ENCODE measurements around the gene C18orf32. TPM values are rescaled to one million over a fixed set of nuclear protein-coding genes. Genes with fewer than 3 reads are reported as not detected.

The C18orf32 gene
- polyA plus RNA-seq, 2 of the 4 experiments (the other 2 are of a cell fraction) = 12.7 to 59.1 TPM

DNA sequence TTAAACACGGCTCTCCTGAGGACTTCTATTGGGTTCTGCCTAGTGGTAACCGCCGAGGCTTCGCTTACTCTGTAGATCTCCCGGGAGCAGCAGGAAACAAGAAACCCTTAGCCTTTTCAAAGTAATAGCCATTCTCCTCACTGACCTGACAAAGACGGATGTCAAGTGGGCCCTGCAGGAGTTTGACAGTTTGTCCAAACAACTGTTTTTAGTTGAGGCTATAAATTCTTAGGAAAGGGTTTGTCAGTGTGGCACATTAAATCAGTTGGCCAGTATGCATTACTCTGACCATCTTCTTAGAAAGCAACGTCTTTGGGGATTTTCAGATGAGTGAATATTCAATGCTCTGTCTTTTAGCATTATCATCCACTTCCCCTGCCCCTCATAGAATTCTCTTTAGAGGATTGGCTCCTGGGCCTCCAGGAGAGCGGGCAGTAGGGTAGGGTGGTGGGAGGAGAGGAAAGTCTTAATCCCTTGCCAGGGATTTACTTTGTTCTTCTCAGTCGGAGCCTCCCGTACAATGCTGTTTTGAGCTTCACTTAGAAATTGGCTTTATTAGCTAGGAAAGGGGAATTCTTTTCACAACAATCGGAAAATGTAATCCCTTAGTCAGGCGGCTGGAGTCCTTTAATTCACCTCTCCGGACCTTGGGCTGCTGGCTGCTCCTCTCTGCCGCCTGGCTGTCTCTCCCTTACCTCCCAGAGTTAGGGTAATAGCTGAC, 13.3 kb upstream of the C18orf32 start:
- Histone ChIP-seq H3K4me1 (0 out of 3 replicates have a peak, but pooled peaks cover 4% of the 10 kb centered on the region), H3K27ac (no peak overlapping the region), H3K9me3 (no peaks in the 10 kb centered on the region), H3K4me2 (no peak overlapping the region), H3K4me3 (no peak overlapping the region)
- POLR2A ChIA-PET = interaction anchor here (0.9 kb wide), 1 partner anchor 13 kb away, joined by 3 read pairs; the partner anchor contains the start of gene C18orf32
- CTCF ChIA-PET = interaction anchor here (0.7 to 1.5 kb wide), 2 partner anchors 11 to 359 kb away, joined by 3 to 4 read pairs; no protein-coding TSS in a partner anchor
- DNase-seq (ENCODE audit: low read depth in 1 of 2, low spot score in 1 of 2) (no peak), FAIRE-seq (no peak), ATAC-seq (no peak)
- TF ChIP-seq CBX8 (IDR thresholded peaks at IDR 0.05) = no peak
- TF ChIP-seq RAD21 (conservative IDR thresholded peaks at IDR 0.05 in 1 of 2, IDR thresholded peaks at IDR 0.05 in 1 of 2) = no peak
- no peak for TF ChIP-seq CHD4 (IDR thresholded peaks at IDR 0.05; ENCODE audit: borderline replicate concordance)
- TF ChIP-seq GATA3 (IDR thresholded peaks at IDR 0.05; ENCODE audit: borderline replicate concordance) = no peak
- no peak for TF ChIP-seq PHF8 (IDR thresholded peaks at IDR 0.05; ENCODE audit: borderline replicate concordance, low read depth)
- TF ChIP-seq, protein P1, sequence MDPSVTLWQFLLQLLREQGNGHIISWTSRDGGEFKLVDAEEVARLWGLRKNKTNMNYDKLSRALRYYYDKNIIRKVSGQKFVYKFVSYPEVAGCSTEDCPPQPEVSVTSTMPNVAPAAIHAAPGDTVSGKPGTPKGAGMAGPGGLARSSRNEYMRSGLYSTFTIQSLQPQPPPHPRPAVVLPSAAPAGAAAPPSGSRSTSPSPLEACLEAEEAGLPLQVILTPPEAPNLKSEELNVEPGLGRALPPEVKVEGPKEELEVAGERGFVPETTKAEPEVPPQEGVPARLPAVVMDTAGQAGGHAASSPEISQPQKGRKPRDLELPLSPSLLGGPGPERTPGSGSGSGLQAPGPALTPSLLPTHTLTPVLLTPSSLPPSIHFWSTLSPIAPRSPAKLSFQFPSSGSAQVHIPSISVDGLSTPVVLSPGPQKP (IDR thresholded peaks at IDR 0.05; ENCODE audit: low read depth, low read length) = no peak
- TF ChIP-seq ZNF302 (CRISPR knock-in tag; IDR thresholded peaks at IDR 0.05) = no peak
- TF ChIP-seq HOXB13 (CRISPR knock-in tag; IDR thresholded peaks at IDR 0.05; ENCODE audit: low read depth) = no peak
- WGBS (ENCODE audit: missing lambda C conversion rate) = 77% methylated on average over 14 of the region's 14 CpGs

DNA sequence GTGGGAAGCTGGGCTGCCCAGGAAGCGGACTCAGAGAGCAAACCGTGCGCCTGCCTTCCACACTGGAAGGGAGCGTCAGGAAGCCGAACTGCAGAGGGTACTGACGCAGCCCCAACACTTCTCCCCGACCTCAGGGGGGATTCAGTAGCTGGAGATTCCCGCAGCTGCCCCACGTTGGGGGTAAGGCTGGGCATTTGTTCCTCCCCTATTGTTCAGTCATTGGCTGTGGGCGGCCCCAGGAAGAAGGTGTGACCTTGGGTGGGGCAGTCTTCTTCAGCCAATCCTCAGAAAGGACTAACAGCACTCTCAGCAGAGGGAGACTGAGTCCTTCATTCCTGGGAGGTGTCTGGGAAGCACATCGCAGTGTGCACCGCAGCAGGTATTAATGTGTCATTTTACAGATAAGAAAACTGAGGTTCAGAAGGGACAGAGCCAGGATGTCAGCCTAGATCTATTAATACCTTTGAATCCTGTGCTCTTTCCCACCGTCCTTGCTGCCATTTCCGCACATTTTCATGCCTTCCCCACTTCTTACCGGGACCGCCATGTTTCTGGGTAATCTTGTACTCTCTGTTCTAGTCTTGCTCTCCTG, 12.1 kb upstream of the C18orf32 start:
- no peak for TF ChIP-seq CHD2 (IDR thresholded peaks at IDR 0.05; ENCODE audit: low read length, partially characterized antibody)
- TF ChIP-seq RNF2 (IDR thresholded peaks at IDR 0.05; ENCODE audit: borderline replicate concordance, low read depth) = no peak
- TF ChIP-seq NR3C1 (IDR thresholded peaks at IDR 0.05) = no peak
- TF ChIP-seq BHLHE40 (IDR thresholded peaks at IDR 0.05; ENCODE audit: low read depth, low read length) = no peak
- no peak for TF ChIP-seq RAD21 (conservative IDR thresholded peaks at IDR 0.05 in 1 of 2, IDR thresholded peaks at IDR 0.05 in 1 of 2)
- TF ChIP-seq CBX8 (IDR thresholded peaks at IDR 0.05) = no peak
- no peak for TF ChIP-seq HOXB13 (CRISPR knock-in tag; IDR thresholded peaks at IDR 0.05; ENCODE audit: low read depth)
- TF ChIP-seq HOXA7 (CRISPR knock-in tag; IDR thresholded peaks at IDR 0.05) = no peak
- TF ChIP-seq HEYL (CRISPR knock-in tag; IDR thresholded peaks at IDR 0.05) = no peak
- TF ChIP-seq POLR2A (IDR thresholded peaks at IDR 0.05; ENCODE audit: low read length) = no peak
- TF ChIP-seq EHMT2 (IDR thresholded peaks at IDR 0.05; ENCODE audit: low read depth) = no peak
- no peak for TF ChIP-seq GATA3 (IDR thresholded peaks at IDR 0.05; ENCODE audit: borderline replicate concordance)
- no peak for TF ChIP-seq FOXS1 (CRISPR knock-in tag; IDR thresholded peaks at IDR 0.05)
- no peak for TF ChIP-seq JUN (IDR thresholded peaks at IDR 0.05)
- TF ChIP-seq POLR2AphosphoS2 (conservative IDR thresholded peaks at IDR 0.05; ENCODE audit: low read length) = no peak
- TF ChIP-seq ZSCAN20 (CRISPR knock-in tag; IDR thresholded peaks at IDR 0.05) = no peak
- no peak for TF ChIP-seq ZNF302 (CRISPR knock-in tag; IDR thresholded peaks at IDR 0.05)
- no peak for TF ChIP-seq TFCP2L1 (CRISPR knock-in tag; IDR thresholded peaks at IDR 0.05)
- ChIA-PET CTCF (interaction anchor here (0.6 to 1.5 kb wide), 3 partner anchors 11 to 302 kb away, joined by 3 to 4 read pairs (median 3); no protein-coding TSS in a partner anchor), POLR2A (no interaction called here)
- no peak overlapping the region for H3K27ac ChIP-seq
- H3K4me1 ChIP-seq = 0 out of 3 replicates have a peak, but pooled peaks cover 4% of the 10 kb centered on the region
- H3K4me2 ChIP-seq = no peak overlapping the region
- FAIRE-seq (no peak), DNase-seq (ENCODE audit: low read depth in 1 of 2, low spot score in 1 of 2) (no peak), ATAC-seq (no peak)
- H3K4me3 ChIP-seq = no peak overlapping the region
- WGBS (ENCODE audit: missing lambda C conversion rate) = 89% methylated on average over 13 of the region's 16 CpGs
- H3K9me3 ChIP-seq = no peaks in the 10 kb centered on the region

DNA sequence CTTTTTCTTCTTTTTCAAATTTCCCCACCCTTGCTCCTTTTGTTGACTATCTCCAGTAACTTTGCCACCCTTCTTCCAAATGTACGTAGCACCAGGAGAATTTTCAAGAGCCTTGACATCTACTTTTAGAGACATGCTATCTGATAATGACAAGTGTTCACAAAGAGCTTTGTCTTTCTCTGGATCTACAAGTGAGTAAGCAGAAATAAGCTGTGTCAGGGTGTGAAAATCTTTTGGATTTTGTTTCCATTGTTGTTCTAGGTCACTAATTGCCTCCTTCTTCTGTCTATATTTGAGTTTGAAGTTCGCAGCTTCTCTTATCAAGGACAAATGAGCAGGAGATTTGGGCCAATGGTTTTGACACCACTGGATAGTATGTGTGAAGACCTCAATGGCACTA, 8.4 kb upstream of the C18orf32 start:
- H3K4me3 ChIP-seq = no peak overlapping the region
- 60% methylated on average over 2 of the region's 2 CpGs for WGBS (ENCODE audit: missing lambda C conversion rate)
- peaks cover 10% of the 10 kb centered on the region; the same call in 2 of the 3 replicates for H3K4me1 ChIP-seq
- H3K9me3 ChIP-seq = no peaks in the 10 kb centered on the region
- no peak for ATAC-seq
- TF ChIP-seq TP53 (CRISPR knock-in tag; IDR thresholded peaks at IDR 0.05) = no peak
- no peak for TF ChIP-seq NR3C1 (IDR thresholded peaks at IDR 0.05)
- TF ChIP-seq RCOR1 (IDR thresholded peaks at IDR 0.05; ENCODE audit: low read depth, low read length) = no peak
- TF ChIP-seq ZSCAN20 (CRISPR knock-in tag; IDR thresholded peaks at IDR 0.05) = no peak
- no peak for TF ChIP-seq CBX2 (IDR thresholded peaks at IDR 0.05; ENCODE audit: borderline replicate concordance, low read depth)
- no peak for TF ChIP-seq TFCP2L1 (CRISPR knock-in tag; IDR thresholded peaks at IDR 0.05)
- TF ChIP-seq HOXB5 (CRISPR knock-in tag; IDR thresholded peaks at IDR 0.05) = no peak
- TF ChIP-seq HOXB13 (CRISPR knock-in tag; IDR thresholded peaks at IDR 0.05; ENCODE audit: low read depth) = no peak
- TF ChIP-seq JUN (IDR thresholded peaks at IDR 0.05) = no peak
- TF ChIP-seq, protein P2, sequence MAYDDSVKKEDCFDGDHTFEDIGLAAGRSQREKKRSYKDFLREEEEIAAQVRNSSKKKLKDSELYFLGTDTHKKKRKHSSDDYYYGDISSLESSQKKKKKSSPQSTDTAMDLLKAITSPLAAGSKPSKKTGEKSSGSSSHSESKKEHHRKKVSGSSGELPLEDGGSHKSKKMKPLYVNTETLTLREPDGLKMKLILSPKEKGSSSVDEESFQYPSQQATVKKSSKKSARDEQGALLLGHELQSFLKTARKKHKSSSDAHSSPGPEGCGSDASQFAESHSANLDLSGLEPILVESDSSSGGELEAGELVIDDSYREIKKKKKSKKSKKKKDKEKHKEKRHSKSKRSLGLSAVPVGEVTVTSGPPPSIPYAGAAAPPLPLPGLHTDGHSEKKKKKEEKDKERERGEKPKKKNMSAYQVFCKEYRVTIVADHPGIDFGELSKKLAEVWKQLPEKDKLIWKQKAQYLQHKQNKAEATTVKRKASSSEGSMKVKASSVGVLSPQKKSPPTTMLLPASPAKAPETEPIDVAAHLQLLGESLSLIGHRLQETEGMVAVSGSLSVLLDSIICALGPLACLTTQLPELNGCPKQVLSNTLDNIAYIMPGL (CRISPR knock-in tag; IDR thresholded peaks at IDR 0.05; ENCODE audit: borderline replicate concordance) = no peak
- FAIRE-seq = no peak
- ChIA-PET CTCF (interaction anchor here (0.7 to 1.9 kb wide), 4 partner anchors 15 to 366 kb away, joined by 3 to 8 read pairs (median 4); no protein-coding TSS in a partner anchor), POLR2A (interaction anchor here (0.7 to 1.2 kb wide), 2 partner anchors 9 to 16 kb away, joined by 3 to 6 read pairs; partner anchors contain the start of gene C18orf32)
- no peak for DNase-seq (ENCODE audit: low read depth in 1 of 2, low spot score in 1 of 2)
- H3K27ac ChIP-seq = no peak overlapping the region
- no peak overlapping the region for H3K4me2 ChIP-seq

Data from A549 (cell line).